HG02870 (cell line): ENCODE results near the gene GSTCD.
"Not testable (repeated sequence)": the region's sequence is repeated elsewhere in the genome, so short reads cannot be mapped to it uniquely, and the experiment has no call there.

Experiments used
- ATAC-seq: cut with Tn5 transposase; IDR thresholded peaks from one replicate; pipeline ENCODE4 v1.9.1; 2021; ENCODE audit warnings: mild to moderate bottlenecking, moderate library complexity; ENCODE audit not compliant: unreplicated experiment

GSTCD gene

GRCh38 chr4:105805501-105806120 lies 97.0 kb downstream of the GSTCD start:
- no peak for ATAC-seq

- no peak for ATAC-seq
Measured at GRCh38 chr4:105807496-105807895, 98.9 kb downstream of the GSTCD start.

- no peak for ATAC-seq
Measured at GRCh38 chr4:105808030-105808749, 99.6 kb downstream of the GSTCD start.

GRCh38 chr4:105808750-105809041 lies 100.1 kb downstream of the GSTCD start:
- no peak for ATAC-seq

GRCh38 chr4:105815701-105816100 lies 107.1 kb downstream of the GSTCD start:
- no peak for ATAC-seq

- ATAC-seq: no peak
Measured at GRCh38 chr4:105822061-105822460, 113.5 kb downstream of the GSTCD start.

- ATAC-seq: no peak
Measured at GRCh38 chr4:105828074-105828473, 119.5 kb downstream of the GSTCD start.

- no peak for ATAC-seq
Measured at GRCh38 chr4:105831189-105831588, 122.6 kb downstream of the GSTCD start.

GRCh38 chr4:105835177-105835576 lies 126.6 kb downstream of the GSTCD start:
- ATAC-seq: no peak

GRCh38 chr4:105836537-105836936 lies 128.0 kb downstream of the GSTCD start:
- no peak for ATAC-seq

- no peak for ATAC-seq
Measured at GRCh38 chr4:105837037-105837436, 128.5 kb downstream of the GSTCD start.

- ATAC-seq: no peak
Measured at GRCh38 chr4:105838082-105838481, 129.5 kb downstream of the GSTCD start.

GRCh38 chr4:105840426-105841174 lies 132.0 kb downstream of the GSTCD start:
- ATAC-seq: no peak

- no peak for ATAC-seq
Measured at GRCh38 chr4:105843941-105844340, 135.4 kb downstream of the GSTCD start.

GRCh38 chr4:105845559-105845958 lies 137.0 kb downstream of the GSTCD start:
- ATAC-seq: no peak

- not testable (repeated sequence) for ATAC-seq
Measured at GRCh38 chr4:105848359-105848758, 139.8 kb downstream of the GSTCD start.

GRCh38 chr4:105851196-105851595 lies 142.6 kb downstream of the GSTCD start:
- no peak for ATAC-seq

GRCh38 chr4:105852230-105852629 lies 143.6 kb downstream of the GSTCD start:
- ATAC-seq: not testable (repeated sequence)

- ATAC-seq: no peak
Measured at GRCh38 chr4:105858466-105859040, 150.0 kb downstream of the GSTCD start.

GRCh38 chr4:105859233-105859632 lies 150.6 kb downstream of the GSTCD start:
- ATAC-seq: no peak

- ATAC-seq: no peak
Measured at GRCh38 chr4:105870963-105871362, 162.4 kb downstream of the GSTCD start.

GRCh38 chr4:105871997-105872396 lies 163.4 kb downstream of the GSTCD start:
- no peak for ATAC-seq
